Heart left ventricle (tissue), 13 donors: Measurements from ENCODE around the gene CCDC50.

Experiments
- CTCF ChIP-seq, 12 donors: fragments of 200-600 bp; sonication (generic) in 4 of 12; IDR thresholded peaks; one replicate each; pipeline versions ENCODE4 v1.5.0 to v1.8.0; 2018 to 2022; ENCODE audit warnings: antibody characterized with exemption in 12 of 12, mild to moderate bottlenecking in 5 of 12
- POLR2A ChIP-seq, 2 donors: fragments of 450-650 bp; IDR thresholded peaks; one replicate each; pipeline ENCODE4 v1.6.1; 2017; ENCODE audit warnings: antibody characterized with exemption in 2 of 2, mild to moderate bottlenecking in 2 of 2, moderate library complexity in 2 of 2
- donor health status: ischemic (EF 13 %, LVEDD 7.1; RV severe dilation, severe dysfunction).
- donor health status: DM: no; HTN: yes; CAD: no.
- donor health status: DM: no; HTN: no; CAD: no.
- donor health status: ischemic (EF 25% LVEDD 6.9; RV normal size, moderate dysfunction).
- donor health status: ischemic (EF 25% LVEDD 5.7; RV mildly dilated, moderate dysfunction).
- donor health status: ischemic (EF 35%, LVEDD 5.7; RV mildly dilated, moderate dysfunction).
- donor health status: nonischemic (EF 11% LVEDD 7.7; RV severe dilation, severe dysfunction).
- donor health status: DM: yes; HTN: yes; CAD: no.
- donor health status: PGD.
- donor health status: ischemic (EF 29% LVEDD 5.4; RV normal size, mild dysfunction).
- donor health status: nonischemic (EF 23%, LVEDD 6.1; RV moderate dilation, normal function).

- TF ChIP-seq CTCF (IDR thresholded peaks at IDR 0.05) (no peak), POLR2A (IDR thresholded peaks at IDR 0.05) (no peak)
Observed at GRCh38 chr3:191401775-191402357, 72.7 kb downstream of the CCDC50 start.
